Kidney (tissue), 14 donors: Measurements from ENCODE around the gene GRAMD2A. TPM values are rescaled to one million over a fixed set of nuclear protein-coding genes. Genes with fewer than 3 reads are reported as not detected.

Source experiments
- DNase-seq, 5 donors: peaks; one replicate each; pipeline ENCODE4 v3.0.0-alpha.2; 2013 to 2020
- FAIRE-seq: peaks from 2 replicates; lab custom pipeline; 2012; peaks lifted over from hg19 to GRCh38; lab: Jason Lieb, UNC
- H3K27ac ChIP-seq, 2 donors: one replicate each; pipeline ENCODE4 v1.7.0; 2013; ENCODE audit warnings: low read depth in 2 of 2, low read length in 2 of 2, inconsistent platforms in 1 of 2
- H3K27me3 ChIP-seq: one replicate; pipeline ENCODE4 v1.7.1; 2013; ENCODE audit warnings: low read length, inconsistent platforms; ENCODE audit not compliant: control insufficient read depth, insufficient read depth
- H3K36me3 ChIP-seq, 3 donors: one replicate each; pipeline versions ENCODE4 v1.7.0 to v1.7.1; 2013; ENCODE audit warnings: low read length in 3 of 3, control low read depth in 1 of 3, inconsistent platforms in 1 of 3; ENCODE audit not compliant: insufficient read depth in 3 of 3, control insufficient read depth in 2 of 3
- H3K4me1 ChIP-seq, 3 donors: one replicate each; pipeline versions ENCODE4 v1.7.0 to v1.7.1; 2013; ENCODE audit warnings: low read length in 3 of 3, inconsistent platforms in 1 of 3, low read depth in 1 of 3; ENCODE audit not compliant: control insufficient read depth in 2 of 3, insufficient read depth in 2 of 3
- H3K4me3 ChIP-seq, 3 donors: one replicate each; pipeline versions ENCODE4 v1.7.0 to v1.8.1; 2013; ENCODE audit warnings: low read length in 3 of 3, control low read depth in 1 of 3, inconsistent platforms in 1 of 3
- H3K9ac ChIP-seq, 3 donors: one replicate each; pipeline versions ENCODE4 v1.7.0 to v1.7.1; 2013; ENCODE audit warnings: low read length in 3 of 3, control low read depth in 1 of 3, inconsistent platforms in 1 of 3
- H3K9me3 ChIP-seq, 3 donors: one replicate each; pipeline versions ENCODE4 v1.7.0 to v1.7.1; 2013; ENCODE audit warnings: low read length in 3 of 3, control low read depth in 1 of 3, inconsistent platforms in 1 of 3; ENCODE audit not compliant: control insufficient read depth in 2 of 3, insufficient read depth in 1 of 3
- intact Hi-C: fragments of 100-400 bp; cut with DNase I; formaldehyde crosslinking; loops from one replicate; pipeline ENCODE4 v1.11.1; 2022
- polyA plus RNA-seq: library from polyadenylated mRNA; stranded (reverse); fragments of 350-450 nt; fragmentation: Illumina TruSeq; extraction: RNeasy Lipid Tissue Mini Kit (QIAGEN cat#74804); gene quantifications from one replicate; pipeline ENCODE4 v1.2.3, GENCODE V29; 2014; ENCODE audit warnings: low read depth, low replicate concordance; ENCODE audit not compliant: insufficient read depth
- total RNA-seq: library from RNA; stranded (reverse); fragmentation: NEBNext Ultra II Directional; extraction: Animal tissue kit (Norgen Biotek cat#: 25700); gene quantifications from one replicate; pipeline ENCODE4 v1.2.1, GENCODE V29; 2021
- TF ChIP-seq, protein P1 (sequence below): IDR thresholded peaks from 3 replicates; pipeline ENCODE4 v1.5.1; 2012; ENCODE audit warnings: mild to moderate bottlenecking, moderate library complexity, borderline replicate concordance; ENCODE audit not compliant: insufficient read depth; ENCODE audit errors: extremely low read depth
- donor health status: control.
- donor health status: control.
- donor health status: control.
- donor health status: control.
- donor health status: control.
- donor health status: DM: yes; HTN: yes; CAD: no.
- donor health status: Normal renal cell carcinoma (clear cell type).

Gene GRAMD2A
- total and polyA plus RNA-seq, 2 donors from 2014 or later, result 2.7 to 5.4 TPM

DNA sequence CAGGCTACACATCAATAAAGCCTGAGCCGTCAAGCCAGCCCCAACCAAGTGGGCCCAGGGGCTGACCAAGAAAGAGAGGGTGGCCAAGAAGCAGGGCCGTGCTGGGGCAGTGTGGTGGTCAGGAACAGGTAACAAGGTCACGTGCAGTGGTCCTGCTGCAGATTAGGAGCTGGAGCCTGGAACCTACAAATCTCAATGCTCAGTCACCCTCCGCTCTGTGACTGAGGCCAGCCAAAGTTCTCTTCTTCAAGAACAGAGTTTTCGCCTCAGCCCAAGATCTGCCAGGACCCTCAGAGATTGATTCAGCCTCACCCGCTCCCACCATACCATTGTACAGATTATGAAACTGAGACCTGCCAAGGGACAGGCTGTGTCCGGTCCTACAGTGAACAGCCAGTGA is 26.9 kb downstream of the GRAMD2A start:
- H3K36me3 ChIP-seq, result no peaks in the 10 kb centered on the region
- H3K4me1 ChIP-seq, result no peaks in the 10 kb centered on the region
- no peak overlapping the region for H3K27ac ChIP-seq
- H3K9ac ChIP-seq, result no peak overlapping the region
- no peak for DNase-seq
- no peaks in the 10 kb centered on the region for H3K27me3 ChIP-seq
- intact Hi-C loops, result no loop called here
- TF ChIP-seq, protein P1, sequence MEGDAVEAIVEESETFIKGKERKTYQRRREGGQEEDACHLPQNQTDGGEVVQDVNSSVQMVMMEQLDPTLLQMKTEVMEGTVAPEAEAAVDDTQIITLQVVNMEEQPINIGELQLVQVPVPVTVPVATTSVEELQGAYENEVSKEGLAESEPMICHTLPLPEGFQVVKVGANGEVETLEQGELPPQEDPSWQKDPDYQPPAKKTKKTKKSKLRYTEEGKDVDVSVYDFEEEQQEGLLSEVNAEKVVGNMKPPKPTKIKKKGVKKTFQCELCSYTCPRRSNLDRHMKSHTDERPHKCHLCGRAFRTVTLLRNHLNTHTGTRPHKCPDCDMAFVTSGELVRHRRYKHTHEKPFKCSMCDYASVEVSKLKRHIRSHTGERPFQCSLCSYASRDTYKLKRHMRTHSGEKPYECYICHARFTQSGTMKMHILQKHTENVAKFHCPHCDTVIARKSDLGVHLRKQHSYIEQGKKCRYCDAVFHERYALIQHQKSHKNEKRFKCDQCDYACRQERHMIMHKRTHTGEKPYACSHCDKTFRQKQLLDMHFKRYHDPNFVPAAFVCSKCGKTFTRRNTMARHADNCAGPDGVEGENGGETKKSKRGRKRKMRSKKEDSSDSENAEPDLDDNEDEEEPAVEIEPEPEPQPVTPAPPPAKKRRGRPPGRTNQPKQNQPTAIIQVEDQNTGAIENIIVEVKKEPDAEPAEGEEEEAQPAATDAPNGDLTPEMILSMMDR, result no peak
- no peak overlapping the region for H3K4me3 ChIP-seq
- no peak for FAIRE-seq
- H3K9me3 ChIP-seq, result no peaks in the 10 kb centered on the region

GRCh38 chr15:72169921-72170611 is 27.5 kb downstream of the GRAMD2A start:
- Histone ChIP-seq H3K36me3 (no peaks in the 10 kb centered on the region), H3K9ac (no peak overlapping the region), H3K27ac (no peak overlapping the region), H3K4me1 (no peaks in the 10 kb centered on the region), H3K27me3 (no peaks in the 10 kb centered on the region), H3K4me3 (no peak overlapping the region), H3K9me3 (no peaks in the 10 kb centered on the region)
- no peak for DNase-seq
- no peak for FAIRE-seq
- intact Hi-C loops, result no loop called here
- TF ChIP-seq, protein P1, result no peak

DNA sequence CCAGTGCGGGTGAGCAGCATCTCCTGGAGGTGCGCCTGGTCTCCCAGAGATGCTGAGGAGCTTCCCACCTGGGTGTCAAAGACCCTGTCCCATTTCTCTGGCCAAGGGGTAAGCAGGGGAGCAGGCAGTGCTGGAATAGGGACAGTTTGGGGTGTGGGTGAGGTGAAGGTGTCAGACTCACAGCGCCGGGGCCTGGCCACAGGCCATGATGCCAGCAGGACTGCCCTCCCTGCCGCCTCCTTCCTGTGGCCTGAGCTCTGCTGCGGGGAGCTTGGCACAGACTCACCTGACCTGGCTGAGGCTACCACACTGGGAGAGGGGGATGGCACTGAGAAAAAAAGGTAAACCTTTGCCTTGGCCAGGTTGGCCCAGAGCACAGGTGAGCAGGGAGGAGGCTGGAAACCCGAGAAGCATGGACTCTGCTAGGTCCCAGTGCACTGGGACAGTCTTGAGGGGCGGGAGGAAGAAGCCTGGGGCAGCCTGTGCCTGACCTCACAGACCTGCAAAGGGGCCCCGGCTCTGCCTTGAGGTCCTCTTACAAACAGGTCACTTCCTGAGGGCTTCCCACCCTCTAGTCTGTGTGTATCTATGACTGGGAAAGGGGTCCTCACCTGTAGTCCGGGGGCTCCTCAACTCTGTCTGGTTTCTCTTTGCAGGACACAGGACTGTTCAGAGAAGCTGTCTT is 28.2 kb downstream of the GRAMD2A start:
- FAIRE-seq (no peak), DNase-seq (no peak)
- intact Hi-C loops, result no loop called here
- H3K36me3 ChIP-seq, result no peaks in the 10 kb centered on the region
- no peak overlapping the region for H3K9ac ChIP-seq
- H3K4me3 ChIP-seq, result no peak overlapping the region
- no peaks in the 10 kb centered on the region for H3K9me3 ChIP-seq
- TF ChIP-seq, protein P1, result no peak
- H3K27me3 ChIP-seq, result no peaks in the 10 kb centered on the region
- no peak overlapping the region for H3K27ac ChIP-seq
- H3K4me1 ChIP-seq, result no peaks in the 10 kb centered on the region
